WTC11 (cell line): ENCODE measurements around the gene ARHGAP10. TPM values are rescaled to one million over a fixed set of nuclear protein-coding genes. Genes with fewer than 3 reads are reported as not detected.

ENCODE experiments used
- ATAC-seq: fragments of 200-7000 bp; cut with Tn5 transposase; 2 replicates; pipeline ENCODE4 v1.10.0; 2021; ENCODE audit warnings: mild to moderate bottlenecking, moderate library complexity
- CTCF ChIA-PET: fragments of 300-600 bp; sonication (Branson Sonifier 250); formaldehyde crosslinking; loops from one replicate; lab custom pipeline; 2021; ENCODE audit warnings: antibody characterized with exemption; lab: Charles Lee
- POLR2A ChIA-PET: fragments of 350-600 bp; sonication (Branson Sonifier 250); formaldehyde crosslinking; loops from one replicate; lab custom pipeline; 2021; ENCODE audit warnings: antibody characterized with exemption; lab: Charles Lee
- DNase-seq: peaks from one replicate; pipeline ENCODE4 v3.0.0; 2021; ENCODE audit warnings: low spot score
- H3K27ac Mint-ChIP-seq: 2 replicates; pipeline ENCODE4 v1.8.0; 2021; ENCODE audit warnings: mixed read lengths
- H3K27me3 Mint-ChIP-seq: 2 replicates; pipeline ENCODE4 v1.8.0; 2021; ENCODE audit warnings: low read depth, mild to moderate bottlenecking, moderate library complexity, mixed read lengths
- H3K36me3 Mint-ChIP-seq: 2 replicates; pipeline ENCODE4 v1.8.0; 2021; ENCODE audit warnings: mixed read lengths
- H3K4me1 Mint-ChIP-seq: 2 replicates; pipeline ENCODE4 v1.8.0; 2022; ENCODE audit warnings: mixed read lengths
- H3K4me3 Mint-ChIP-seq: 2 replicates; pipeline ENCODE4 v1.8.0; 2021; ENCODE audit warnings: mild to moderate bottlenecking, moderate library complexity, mixed read lengths
- H3K9me3 Mint-ChIP-seq: 2 replicates; pipeline ENCODE4 v1.8.0; 2021; ENCODE audit warnings: mixed read lengths
- ELF4 ChIP-seq: sonication (generic); formaldehyde crosslinking; IDR thresholded peaks from 2 replicates; pipeline ENCODE4 v1.8.1; 2022; ENCODE audit warnings: low read depth, mild to moderate bottlenecking, moderate library complexity, missing genetic modification reagents
- ETV6 ChIP-seq: sonication (generic); formaldehyde crosslinking; IDR thresholded peaks from 2 replicates; pipeline ENCODE4 v1.8.1; 2022; ENCODE audit warnings: mild to moderate bottlenecking, missing genetic modification reagents
- FOXJ3 ChIP-seq: sonication (generic); formaldehyde crosslinking; IDR thresholded peaks from 2 replicates; pipeline ENCODE4 v1.9.0; 2021; ENCODE audit warnings: missing genetic modification reagents, mild to moderate bottlenecking, borderline replicate concordance
- JAZF1 ChIP-seq: fragments of 250-450 bp; sonication (Bioruptor Pico); IDR thresholded peaks from 2 replicates; pipeline ENCODE4 v1.9.0; 2021; ENCODE audit warnings: moderate library complexity, mild to moderate bottlenecking, inconsistent platforms
- KAT7 ChIP-seq: sonication (generic); formaldehyde crosslinking; IDR thresholded peaks from 2 replicates; pipeline ENCODE4 v1.8.1; 2023; ENCODE audit warnings: missing genetic modification reagents, mild to moderate bottlenecking, borderline replicate concordance
- MYBL2 ChIP-seq: sonication (generic); formaldehyde crosslinking; IDR thresholded peaks from 2 replicates; pipeline ENCODE4 v1.8.1; 2023; ENCODE audit warnings: mild to moderate bottlenecking, moderate library complexity, missing genetic modification reagents
- SMAD4 ChIP-seq: sonication (generic); formaldehyde crosslinking; IDR thresholded peaks from 2 replicates; pipeline ENCODE4 v1.8.0; 2022; ENCODE audit warnings: mild to moderate bottlenecking, missing genetic modification reagents
- TCF7 ChIP-seq: sonication (generic); formaldehyde crosslinking; IDR thresholded peaks from 2 replicates; pipeline ENCODE4 v1.8.0; 2022; ENCODE audit warnings: mild to moderate bottlenecking, low read depth, missing genetic modification reagents, moderate library complexity
- TEAD1 ChIP-seq: sonication (generic); formaldehyde crosslinking; IDR thresholded peaks from 2 replicates; pipeline ENCODE4 v1.8.0; 2022; ENCODE audit warnings: mild to moderate bottlenecking, missing genetic modification reagents
- TEAD4 ChIP-seq: sonication (generic); formaldehyde crosslinking; IDR thresholded peaks from 2 replicates; pipeline ENCODE4 v1.8.0; 2022; ENCODE audit warnings: mild to moderate bottlenecking, missing genetic modification reagents
- ZNF423 ChIP-seq: fragments of 250-450 bp; sonication (Bioruptor Pico); IDR thresholded peaks from 2 replicates; pipeline ENCODE4 v2.1.2; 2022; ENCODE audit warnings: mild to moderate bottlenecking, moderate library complexity
- total RNA-seq: library from RNA; stranded (reverse); gene quantifications from 3 replicates; pipeline ENCODE4 v1.2.3, GENCODE V29; 2021
- TF ChIP-seq, protein P1 (sequence below): sonication (generic); formaldehyde crosslinking; IDR thresholded peaks from 2 replicates; pipeline ENCODE4 v1.8.1; 2023; ENCODE audit warnings: mild to moderate bottlenecking, missing genetic modification reagents
- TF ChIP-seq, protein P2 (sequence below): fragments of 250-450 bp; sonication (Bioruptor Pico); IDR thresholded peaks from 2 replicates; pipeline ENCODE4 v1.9.0; 2021; ENCODE audit warnings: mild to moderate bottlenecking
- TF ChIP-seq, protein P3 (sequence below): sonication (generic); formaldehyde crosslinking; IDR thresholded peaks from 2 replicates; pipeline ENCODE4 v1.8.1; 2023; ENCODE audit warnings: mild to moderate bottlenecking, missing genetic modification reagents, borderline replicate concordance
- TF ChIP-seq, protein P4 (sequence below): sonication (generic); formaldehyde crosslinking; IDR thresholded peaks from 2 replicates; pipeline ENCODE4 v1.8.1; 2023; ENCODE audit warnings: mild to moderate bottlenecking, missing genetic modification reagents, moderate library complexity
- TF ChIP-seq, protein P5 (sequence below): fragments of 250-450 bp; sonication (Bioruptor Pico); IDR thresholded peaks from 2 replicates; pipeline ENCODE4 v1.9.0; 2021; ENCODE audit warnings: mild to moderate bottlenecking
- TF ChIP-seq, protein P6 (sequence below): sonication (generic); formaldehyde crosslinking; IDR thresholded peaks from 2 replicates; pipeline ENCODE4 v1.8.1; 2022; ENCODE audit warnings: low read depth, missing genetic modification reagents, borderline replicate concordance
- TF ChIP-seq, protein P7 (sequence below): sonication (generic); formaldehyde crosslinking; conservative IDR thresholded peaks from 2 replicates; pipeline ENCODE4 v1.8.1; 2022; ENCODE audit warnings: mild to moderate bottlenecking, missing genetic modification reagents
- TF ChIP-seq, protein P8 (sequence below): sonication (generic); formaldehyde crosslinking; IDR thresholded peaks from 2 replicates; pipeline ENCODE4 v1.8.1; 2023; ENCODE audit warnings: mild to moderate bottlenecking, missing genetic modification reagents

The ARHGAP10 gene
- total RNA-seq, 1 experiment from 2014 or later: 9.6 TPM

DNA sequence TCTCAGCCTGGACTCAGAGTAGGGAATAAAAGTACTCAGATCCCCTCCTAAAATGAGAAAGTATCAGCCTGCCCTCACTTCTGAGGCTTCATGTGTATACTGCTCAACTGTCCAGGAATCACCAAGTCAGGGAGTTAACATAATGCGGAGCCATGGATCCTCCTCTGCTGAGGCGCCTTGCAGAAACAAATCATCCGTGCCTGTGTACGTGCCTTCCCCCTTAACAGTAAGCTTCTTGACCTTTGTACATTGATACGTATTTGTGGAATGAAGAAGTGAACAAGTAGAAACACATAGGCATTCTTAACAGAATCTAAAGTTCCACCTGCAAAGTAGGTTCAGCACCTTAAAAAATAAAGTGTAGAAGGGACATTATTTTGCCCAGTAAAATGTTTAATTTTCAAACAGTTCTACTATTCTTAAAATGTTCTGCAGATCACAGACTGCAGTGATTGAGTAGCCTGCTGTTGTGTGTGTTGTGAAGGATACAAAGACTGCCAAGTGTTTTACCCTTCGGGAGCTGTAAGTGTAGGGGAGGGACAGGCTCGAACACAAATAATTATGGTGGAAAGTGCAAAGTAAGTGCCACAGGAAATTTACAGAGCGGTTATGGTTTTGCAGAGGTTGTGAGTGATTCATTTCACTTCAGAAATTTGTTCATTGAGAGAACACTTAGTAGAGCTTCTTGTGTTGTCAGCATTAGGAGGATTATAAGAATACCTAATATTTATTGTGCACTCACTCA lies 61.9 kb downstream of the ARHGAP10 start:
- H3K27ac Mint-ChIP-seq: no peak overlapping the region
- DNase-seq (no peak), ATAC-seq (no peak)
- CTCF ChIA-PET: interaction anchor here (2.3 kb wide), 1 partner anchor 73 kb away, joined by 6 read pairs; no protein-coding TSS in a partner anchor
- no peaks in the 10 kb centered on the region for H3K36me3 Mint-ChIP-seq
- no peaks in the 10 kb centered on the region for H3K27me3 Mint-ChIP-seq
- POLR2A ChIA-PET: interaction anchor here (0.6 kb wide), 1 partner anchor 56 kb away, joined by 3 read pairs; no protein-coding TSS in a partner anchor
- no peaks in the 10 kb centered on the region for H3K9me3 Mint-ChIP-seq
- H3K4me1 Mint-ChIP-seq: peaks cover 10% of the 10 kb centered on the region
- TF ChIP-seq, protein P1, sequence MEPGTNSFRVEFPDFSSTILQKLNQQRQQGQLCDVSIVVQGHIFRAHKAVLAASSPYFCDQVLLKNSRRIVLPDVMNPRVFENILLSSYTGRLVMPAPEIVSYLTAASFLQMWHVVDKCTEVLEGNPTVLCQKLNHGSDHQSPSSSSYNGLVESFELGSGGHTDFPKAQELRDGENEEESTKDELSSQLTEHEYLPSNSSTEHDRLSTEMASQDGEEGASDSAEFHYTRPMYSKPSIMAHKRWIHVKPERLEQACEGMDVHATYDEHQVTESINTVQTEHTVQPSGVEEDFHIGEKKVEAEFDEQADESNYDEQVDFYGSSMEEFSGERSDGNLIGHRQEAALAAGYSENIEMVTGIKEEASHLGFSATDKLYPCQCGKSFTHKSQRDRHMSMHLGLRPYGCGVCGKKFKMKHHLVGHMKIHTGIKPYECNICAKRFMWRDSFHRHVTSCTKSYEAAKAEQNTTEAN: no peak
- TF ChIP-seq TEAD4 (no peak), SMAD4 (CRISPR knock-in tag) (no peak), KAT7 (CRISPR knock-in tag) (no peak), TCF7 (CRISPR knock-in tag) (no peak), ZNF423 (CRISPR knock-in tag) (no peak), ELF4 (CRISPR knock-in tag) (no peak), TEAD1 (CRISPR knock-in tag) (no peak)
- TF ChIP-seq, protein P2, sequence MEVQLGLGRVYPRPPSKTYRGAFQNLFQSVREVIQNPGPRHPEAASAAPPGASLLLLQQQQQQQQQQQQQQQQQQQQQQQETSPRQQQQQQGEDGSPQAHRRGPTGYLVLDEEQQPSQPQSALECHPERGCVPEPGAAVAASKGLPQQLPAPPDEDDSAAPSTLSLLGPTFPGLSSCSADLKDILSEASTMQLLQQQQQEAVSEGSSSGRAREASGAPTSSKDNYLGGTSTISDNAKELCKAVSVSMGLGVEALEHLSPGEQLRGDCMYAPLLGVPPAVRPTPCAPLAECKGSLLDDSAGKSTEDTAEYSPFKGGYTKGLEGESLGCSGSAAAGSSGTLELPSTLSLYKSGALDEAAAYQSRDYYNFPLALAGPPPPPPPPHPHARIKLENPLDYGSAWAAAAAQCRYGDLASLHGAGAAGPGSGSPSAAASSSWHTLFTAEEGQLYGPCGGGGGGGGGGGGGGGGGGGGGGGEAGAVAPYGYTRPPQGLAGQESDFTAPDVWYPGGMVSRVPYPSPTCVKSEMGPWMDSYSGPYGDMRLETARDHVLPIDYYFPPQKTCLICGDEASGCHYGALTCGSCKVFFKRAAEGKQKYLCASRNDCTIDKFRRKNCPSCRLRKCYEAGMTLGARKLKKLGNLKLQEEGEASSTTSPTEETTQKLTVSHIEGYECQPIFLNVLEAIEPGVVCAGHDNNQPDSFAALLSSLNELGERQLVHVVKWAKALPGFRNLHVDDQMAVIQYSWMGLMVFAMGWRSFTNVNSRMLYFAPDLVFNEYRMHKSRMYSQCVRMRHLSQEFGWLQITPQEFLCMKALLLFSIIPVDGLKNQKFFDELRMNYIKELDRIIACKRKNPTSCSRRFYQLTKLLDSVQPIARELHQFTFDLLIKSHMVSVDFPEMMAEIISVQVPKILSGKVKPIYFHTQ (CRISPR knock-in tag): no peak
- TF ChIP-seq, protein P3, sequence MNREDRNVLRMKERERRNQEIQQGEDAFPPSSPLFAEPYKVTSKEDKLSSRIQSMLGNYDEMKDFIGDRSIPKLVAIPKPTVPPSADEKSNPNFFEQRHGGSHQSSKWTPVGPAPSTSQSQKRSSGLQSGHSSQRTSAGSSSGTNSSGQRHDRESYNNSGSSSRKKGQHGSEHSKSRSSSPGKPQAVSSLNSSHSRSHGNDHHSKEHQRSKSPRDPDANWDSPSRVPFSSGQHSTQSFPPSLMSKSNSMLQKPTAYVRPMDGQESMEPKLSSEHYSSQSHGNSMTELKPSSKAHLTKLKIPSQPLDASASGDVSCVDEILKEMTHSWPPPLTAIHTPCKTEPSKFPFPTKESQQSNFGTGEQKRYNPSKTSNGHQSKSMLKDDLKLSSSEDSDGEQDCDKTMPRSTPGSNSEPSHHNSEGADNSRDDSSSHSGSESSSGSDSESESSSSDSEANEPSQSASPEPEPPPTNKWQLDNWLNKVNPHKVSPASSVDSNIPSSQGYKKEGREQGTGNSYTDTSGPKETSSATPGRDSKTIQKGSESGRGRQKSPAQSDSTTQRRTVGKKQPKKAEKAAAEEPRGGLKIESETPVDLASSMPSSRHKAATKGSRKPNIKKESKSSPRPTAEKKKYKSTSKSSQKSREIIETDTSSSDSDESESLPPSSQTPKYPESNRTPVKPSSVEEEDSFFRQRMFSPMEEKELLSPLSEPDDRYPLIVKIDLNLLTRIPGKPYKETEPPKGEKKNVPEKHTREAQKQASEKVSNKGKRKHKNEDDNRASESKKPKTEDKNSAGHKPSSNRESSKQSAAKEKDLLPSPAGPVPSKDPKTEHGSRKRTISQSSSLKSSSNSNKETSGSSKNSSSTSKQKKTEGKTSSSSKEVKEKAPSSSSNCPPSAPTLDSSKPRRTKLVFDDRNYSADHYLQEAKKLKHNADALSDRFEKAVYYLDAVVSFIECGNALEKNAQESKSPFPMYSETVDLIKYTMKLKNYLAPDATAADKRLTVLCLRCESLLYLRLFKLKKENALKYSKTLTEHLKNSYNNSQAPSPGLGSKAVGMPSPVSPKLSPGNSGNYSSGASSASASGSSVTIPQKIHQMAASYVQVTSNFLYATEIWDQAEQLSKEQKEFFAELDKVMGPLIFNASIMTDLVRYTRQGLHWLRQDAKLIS: no peak
- TF ChIP-seq, protein P4, sequence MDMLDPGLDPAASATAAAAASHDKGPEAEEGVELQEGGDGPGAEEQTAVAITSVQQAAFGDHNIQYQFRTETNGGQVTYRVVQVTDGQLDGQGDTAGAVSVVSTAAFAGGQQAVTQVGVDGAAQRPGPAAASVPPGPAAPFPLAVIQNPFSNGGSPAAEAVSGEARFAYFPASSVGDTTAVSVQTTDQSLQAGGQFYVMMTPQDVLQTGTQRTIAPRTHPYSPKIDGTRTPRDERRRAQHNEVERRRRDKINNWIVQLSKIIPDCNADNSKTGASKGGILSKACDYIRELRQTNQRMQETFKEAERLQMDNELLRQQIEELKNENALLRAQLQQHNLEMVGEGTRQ (CRISPR knock-in tag): no peak
- TF ChIP-seq, protein P5, sequence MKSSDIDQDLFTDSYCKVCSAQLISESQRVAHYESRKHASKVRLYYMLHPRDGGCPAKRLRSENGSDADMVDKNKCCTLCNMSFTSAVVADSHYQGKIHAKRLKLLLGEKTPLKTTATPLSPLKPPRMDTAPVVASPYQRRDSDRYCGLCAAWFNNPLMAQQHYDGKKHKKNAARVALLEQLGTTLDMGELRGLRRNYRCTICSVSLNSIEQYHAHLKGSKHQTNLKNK (CRISPR knock-in tag): no peak
- no peak overlapping the region for H3K4me3 Mint-ChIP-seq

DNA sequence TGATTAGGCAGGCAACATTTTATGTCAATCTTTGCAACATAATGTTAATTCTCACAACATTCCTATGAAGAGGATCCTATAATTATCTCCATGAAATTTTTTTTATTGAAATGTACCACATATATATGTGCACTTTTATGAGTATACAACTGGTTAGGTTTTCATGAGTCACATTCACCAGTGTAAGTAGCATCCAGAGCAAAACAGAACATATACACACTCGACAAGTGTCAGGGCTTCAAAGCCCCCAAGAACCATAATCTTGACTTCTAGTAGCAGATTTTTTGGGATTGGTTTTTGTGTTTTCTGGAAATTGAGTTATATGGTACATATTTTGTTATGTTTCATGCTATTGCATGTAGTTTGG lies 62.4 kb downstream of the ARHGAP10 start:
- ChIA-PET CTCF (interaction anchor here (2.3 kb wide), 1 partner anchor 73 kb away, joined by 6 read pairs; no protein-coding TSS in a partner anchor), POLR2A (no interaction called here)
- no peaks in the 10 kb centered on the region for H3K27me3 Mint-ChIP-seq
- no peaks in the 10 kb centered on the region for H3K9me3 Mint-ChIP-seq
- DNase-seq (no peak), ATAC-seq (no peak)
- H3K27ac Mint-ChIP-seq: no peak overlapping the region
- H3K4me3 Mint-ChIP-seq: no peak overlapping the region
- no peaks in the 10 kb centered on the region for H3K36me3 Mint-ChIP-seq
- peaks cover 10% of the 10 kb centered on the region for H3K4me1 Mint-ChIP-seq
- no peak for TF ChIP-seq JAZF1 (CRISPR knock-in tag)
- TF ChIP-seq, protein P6, sequence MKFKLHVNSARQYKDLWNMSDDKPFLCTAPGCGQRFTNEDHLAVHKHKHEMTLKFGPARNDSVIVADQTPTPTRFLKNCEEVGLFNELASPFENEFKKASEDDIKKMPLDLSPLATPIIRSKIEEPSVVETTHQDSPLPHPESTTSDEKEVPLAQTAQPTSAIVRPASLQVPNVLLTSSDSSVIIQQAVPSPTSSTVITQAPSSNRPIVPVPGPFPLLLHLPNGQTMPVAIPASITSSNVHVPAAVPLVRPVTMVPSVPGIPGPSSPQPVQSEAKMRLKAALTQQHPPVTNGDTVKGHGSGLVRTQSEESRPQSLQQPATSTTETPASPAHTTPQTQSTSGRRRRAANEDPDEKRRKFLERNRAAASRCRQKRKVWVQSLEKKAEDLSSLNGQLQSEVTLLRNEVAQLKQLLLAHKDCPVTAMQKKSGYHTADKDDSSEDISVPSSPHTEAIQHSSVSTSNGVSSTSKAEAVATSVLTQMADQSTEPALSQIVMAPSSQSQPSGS: no peak
- no peak for TF ChIP-seq MYBL2
- TF ChIP-seq TCF7 (CRISPR knock-in tag): no peak
- TF ChIP-seq, protein P7, sequence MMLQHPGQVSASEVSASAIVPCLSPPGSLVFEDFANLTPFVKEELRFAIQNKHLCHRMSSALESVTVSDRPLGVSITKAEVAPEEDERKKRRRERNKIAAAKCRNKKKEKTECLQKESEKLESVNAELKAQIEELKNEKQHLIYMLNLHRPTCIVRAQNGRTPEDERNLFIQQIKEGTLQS (CRISPR knock-in tag): no peak
- TF ChIP-seq, protein P8, sequence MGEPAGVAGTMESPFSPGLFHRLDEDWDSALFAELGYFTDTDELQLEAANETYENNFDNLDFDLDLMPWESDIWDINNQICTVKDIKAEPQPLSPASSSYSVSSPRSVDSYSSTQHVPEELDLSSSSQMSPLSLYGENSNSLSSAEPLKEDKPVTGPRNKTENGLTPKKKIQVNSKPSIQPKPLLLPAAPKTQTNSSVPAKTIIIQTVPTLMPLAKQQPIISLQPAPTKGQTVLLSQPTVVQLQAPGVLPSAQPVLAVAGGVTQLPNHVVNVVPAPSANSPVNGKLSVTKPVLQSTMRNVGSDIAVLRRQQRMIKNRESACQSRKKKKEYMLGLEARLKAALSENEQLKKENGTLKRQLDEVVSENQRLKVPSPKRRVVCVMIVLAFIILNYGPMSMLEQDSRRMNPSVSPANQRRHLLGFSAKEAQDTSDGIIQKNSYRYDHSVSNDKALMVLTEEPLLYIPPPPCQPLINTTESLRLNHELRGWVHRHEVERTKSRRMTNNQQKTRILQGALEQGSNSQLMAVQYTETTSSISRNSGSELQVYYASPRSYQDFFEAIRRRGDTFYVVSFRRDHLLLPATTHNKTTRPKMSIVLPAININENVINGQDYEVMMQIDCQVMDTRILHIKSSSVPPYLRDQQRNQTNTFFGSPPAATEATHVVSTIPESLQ: no peak
- no peak for TF ChIP-seq FOXJ3 (CRISPR knock-in tag)
- TF ChIP-seq ETV6 (CRISPR knock-in tag): no peak
